IMR-90 (cell line): ENCODE results near the gene DNMT1.

ENCODE experiments used
- BHLHE40 ChIP-seq: fragments of 150-350 bp; IDR thresholded peaks from 2 replicates; pipeline ENCODE4 v1.6.1; 2016; ENCODE audit warnings: mild to moderate bottlenecking, low read depth, low read length
- CEBPB ChIP-seq: IDR thresholded peaks from 2 replicates; pipeline ENCODE4 v1.6.1; 2012; ENCODE audit warnings: low read depth, low read length, improper control_type of control experiment
- FOS ChIP-seq: fragments of 150-350 bp; IDR thresholded peaks from 2 replicates; pipeline ENCODE4 v1.6.1; 2016; ENCODE audit warnings: low read depth, low read length
- MAFK ChIP-seq: IDR thresholded peaks from 2 replicates; pipeline ENCODE4 v1.6.1; 2012; ENCODE audit warnings: low read depth, low read length, improper control_type of control experiment
- MAZ ChIP-seq: IDR thresholded peaks from 2 replicates; pipeline ENCODE4 v1.6.1; 2012; ENCODE audit warnings: low read depth, mild to moderate bottlenecking, low read length, improper control_type of control experiment, moderate library complexity, borderline replicate concordance
- MXI1 ChIP-seq: IDR thresholded peaks from 2 replicates; pipeline ENCODE4 v1.6.1; 2012; ENCODE audit warnings: low read depth, mild to moderate bottlenecking, low read length, moderate library complexity, borderline replicate concordance
- POLR2A ChIP-seq: IDR thresholded peaks from 2 replicates; pipeline ENCODE4 v1.6.1; 2012; ENCODE audit warnings: mild to moderate bottlenecking, low read depth, low read length
- RAD21 ChIP-seq: IDR thresholded peaks from 2 replicates; pipeline ENCODE4 v1.6.1; 2012; ENCODE audit warnings: low read length, improper control_type of control experiment
- RCOR1 ChIP-seq: IDR thresholded peaks from 2 replicates; pipeline ENCODE4 v1.6.1; 2012; ENCODE audit warnings: mild to moderate bottlenecking, low read length, improper control_type of control experiment; ENCODE audit not compliant: insufficient replicate concordance
- RFX5 ChIP-seq: IDR thresholded peaks from 2 replicates; pipeline ENCODE4 v1.8.0; 2012; ENCODE audit warnings: low read depth, mild to moderate bottlenecking, low read length, moderate library complexity
- SMC3 ChIP-seq: fragments of 150-350 bp; IDR thresholded peaks from 2 replicates; pipeline ENCODE4 v1.6.1; 2016; ENCODE audit warnings: low read depth, mild to moderate bottlenecking, antibody characterized with exemption, low read length, moderate library complexity
- TF ChIP-seq, protein P1 (sequence below): conservative IDR thresholded peaks from 2 replicates; pipeline ENCODE4 v1.5.1; 2012; ENCODE audit warnings: mild to moderate bottlenecking, low read depth, low read length, improper control_type of control experiment
- TF ChIP-seq, protein P2 (sequence below): fragments of 150-350 bp; IDR thresholded peaks from 2 replicates; pipeline ENCODE4 v1.6.1; 2017; ENCODE audit warnings: mild to moderate bottlenecking, antibody characterized with exemption, low read length, low read depth
- TF ChIP-seq, protein P3 (sequence below): fragments of 150-350 bp; IDR thresholded peaks from 2 replicates; pipeline ENCODE4 v1.6.1; 2016; ENCODE audit warnings: low read depth, mild to moderate bottlenecking, low read length, moderate library complexity, borderline replicate concordance

DNA sequence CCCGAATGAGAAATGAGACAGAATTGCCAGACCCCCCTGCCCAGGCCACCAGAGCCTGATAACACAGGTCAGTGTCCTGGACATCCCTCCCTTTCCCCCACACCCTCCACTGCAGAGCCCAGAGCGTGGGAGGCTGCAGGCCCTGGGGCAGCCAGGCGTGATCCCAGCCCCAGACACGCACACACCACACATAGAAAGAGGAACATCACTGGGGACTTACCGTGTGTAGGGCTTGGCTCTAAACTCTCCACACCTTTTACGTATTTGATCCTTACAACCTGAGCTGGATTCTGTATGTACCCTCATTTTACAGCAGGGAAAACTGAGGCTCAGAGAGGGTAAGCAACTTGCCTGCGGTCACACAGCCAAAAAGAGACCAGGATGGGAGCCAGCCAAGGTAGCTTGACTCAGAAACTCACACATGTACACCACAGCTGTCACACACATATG lies 91.9 kb downstream of the DNMT1 start:
- TF ChIP-seq, protein P1, sequence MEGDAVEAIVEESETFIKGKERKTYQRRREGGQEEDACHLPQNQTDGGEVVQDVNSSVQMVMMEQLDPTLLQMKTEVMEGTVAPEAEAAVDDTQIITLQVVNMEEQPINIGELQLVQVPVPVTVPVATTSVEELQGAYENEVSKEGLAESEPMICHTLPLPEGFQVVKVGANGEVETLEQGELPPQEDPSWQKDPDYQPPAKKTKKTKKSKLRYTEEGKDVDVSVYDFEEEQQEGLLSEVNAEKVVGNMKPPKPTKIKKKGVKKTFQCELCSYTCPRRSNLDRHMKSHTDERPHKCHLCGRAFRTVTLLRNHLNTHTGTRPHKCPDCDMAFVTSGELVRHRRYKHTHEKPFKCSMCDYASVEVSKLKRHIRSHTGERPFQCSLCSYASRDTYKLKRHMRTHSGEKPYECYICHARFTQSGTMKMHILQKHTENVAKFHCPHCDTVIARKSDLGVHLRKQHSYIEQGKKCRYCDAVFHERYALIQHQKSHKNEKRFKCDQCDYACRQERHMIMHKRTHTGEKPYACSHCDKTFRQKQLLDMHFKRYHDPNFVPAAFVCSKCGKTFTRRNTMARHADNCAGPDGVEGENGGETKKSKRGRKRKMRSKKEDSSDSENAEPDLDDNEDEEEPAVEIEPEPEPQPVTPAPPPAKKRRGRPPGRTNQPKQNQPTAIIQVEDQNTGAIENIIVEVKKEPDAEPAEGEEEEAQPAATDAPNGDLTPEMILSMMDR = no peak
- TF ChIP-seq, protein P2, sequence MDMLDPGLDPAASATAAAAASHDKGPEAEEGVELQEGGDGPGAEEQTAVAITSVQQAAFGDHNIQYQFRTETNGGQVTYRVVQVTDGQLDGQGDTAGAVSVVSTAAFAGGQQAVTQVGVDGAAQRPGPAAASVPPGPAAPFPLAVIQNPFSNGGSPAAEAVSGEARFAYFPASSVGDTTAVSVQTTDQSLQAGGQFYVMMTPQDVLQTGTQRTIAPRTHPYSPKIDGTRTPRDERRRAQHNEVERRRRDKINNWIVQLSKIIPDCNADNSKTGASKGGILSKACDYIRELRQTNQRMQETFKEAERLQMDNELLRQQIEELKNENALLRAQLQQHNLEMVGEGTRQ = no peak
- TF ChIP-seq POLR2A (no peak), MXI1 (no peak), FOS (no peak), RAD21 (no peak), MAFK (no peak), RFX5 (no peak), MAZ (no peak), BHLHE40 (no peak), CEBPB (no peak), RCOR1 (no peak), SMC3 (no peak)
- TF ChIP-seq, protein P3, sequence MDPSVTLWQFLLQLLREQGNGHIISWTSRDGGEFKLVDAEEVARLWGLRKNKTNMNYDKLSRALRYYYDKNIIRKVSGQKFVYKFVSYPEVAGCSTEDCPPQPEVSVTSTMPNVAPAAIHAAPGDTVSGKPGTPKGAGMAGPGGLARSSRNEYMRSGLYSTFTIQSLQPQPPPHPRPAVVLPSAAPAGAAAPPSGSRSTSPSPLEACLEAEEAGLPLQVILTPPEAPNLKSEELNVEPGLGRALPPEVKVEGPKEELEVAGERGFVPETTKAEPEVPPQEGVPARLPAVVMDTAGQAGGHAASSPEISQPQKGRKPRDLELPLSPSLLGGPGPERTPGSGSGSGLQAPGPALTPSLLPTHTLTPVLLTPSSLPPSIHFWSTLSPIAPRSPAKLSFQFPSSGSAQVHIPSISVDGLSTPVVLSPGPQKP = no peak
